HEK293 (cell line): ENCODE measurements around the gene RNF123.

Source experiments
- CTCF ChIP-seq: fragments of 450-650 bp; formaldehyde crosslinking; IDR thresholded peaks from 2 replicates; pipeline ENCODE4 v1.5.1; 2016; ENCODE audit warnings: missing biosample characterization, missing genetic modification characterization
- HOXA7 ChIP-seq: sonication (generic); formaldehyde crosslinking; IDR thresholded peaks from 2 replicates; pipeline ENCODE4 v1.8.1; 2022; ENCODE audit warnings: missing genetic modification reagents, borderline replicate concordance
- YY2 ChIP-seq: fragments of 450-650 bp; formaldehyde crosslinking; IDR thresholded peaks from 2 replicates; pipeline ENCODE4 v1.5.1; 2016; ENCODE audit warnings: missing biosample characterization, missing genetic modification characterization
- ZNF146 ChIP-seq: fragments of 450-650 bp; formaldehyde crosslinking; IDR thresholded peaks from 2 replicates; pipeline ENCODE4 v1.5.1; 2016; ENCODE audit warnings: missing biosample characterization, missing genetic modification characterization
- ZNF211 ChIP-seq: fragments of 450-650 bp; formaldehyde crosslinking; IDR thresholded peaks from 2 replicates; pipeline ENCODE4 v1.5.1; 2016; ENCODE audit warnings: low read depth, missing biosample characterization, missing genetic modification characterization
- ZNF26 ChIP-seq: fragments of 450-650 bp; formaldehyde crosslinking; IDR thresholded peaks from 2 replicates; pipeline ENCODE4 v1.5.1; 2016; ENCODE audit warnings: missing biosample characterization, missing genetic modification characterization
- ZNF302 ChIP-seq: fragments of 450-650 bp; formaldehyde crosslinking; IDR thresholded peaks from 2 replicates; pipeline ENCODE4 v1.5.1; 2016; ENCODE audit warnings: missing biosample characterization, missing genetic modification characterization, low read depth
- ZNF530 ChIP-seq: fragments of 450-650 bp; formaldehyde crosslinking; IDR thresholded peaks from 2 replicates; pipeline ENCODE4 v1.5.1; 2016; ENCODE audit warnings: low read depth, missing biosample characterization, missing genetic modification characterization

GRCh38 chr3:49650177-49650576 is 39.2 kb upstream of the RNF123 start:
- no peak for TF ChIP-seq HOXA7 (CRISPR knock-in tag)
- TF ChIP-seq YY2 (tag by site-specific recombination), result no peak
- no peak for TF ChIP-seq CTCF (tag by site-specific recombination)
- no peak for TF ChIP-seq ZNF146
- no peak for TF ChIP-seq ZNF211 (tag by site-specific recombination)
- no peak for TF ChIP-seq ZNF530
- no peak for TF ChIP-seq ZNF26 (tag by site-specific recombination)
- no peak for TF ChIP-seq ZNF302 (tag by site-specific recombination)
